ELR (cell line): ENCODE measurements around the gene APOE.

Experiments
- DNase-seq: peaks from one replicate; pipeline ENCODE4 v3.0.0-alpha.2; 2015; ENCODE audit warnings: low read depth

APOE gene

DNA sequence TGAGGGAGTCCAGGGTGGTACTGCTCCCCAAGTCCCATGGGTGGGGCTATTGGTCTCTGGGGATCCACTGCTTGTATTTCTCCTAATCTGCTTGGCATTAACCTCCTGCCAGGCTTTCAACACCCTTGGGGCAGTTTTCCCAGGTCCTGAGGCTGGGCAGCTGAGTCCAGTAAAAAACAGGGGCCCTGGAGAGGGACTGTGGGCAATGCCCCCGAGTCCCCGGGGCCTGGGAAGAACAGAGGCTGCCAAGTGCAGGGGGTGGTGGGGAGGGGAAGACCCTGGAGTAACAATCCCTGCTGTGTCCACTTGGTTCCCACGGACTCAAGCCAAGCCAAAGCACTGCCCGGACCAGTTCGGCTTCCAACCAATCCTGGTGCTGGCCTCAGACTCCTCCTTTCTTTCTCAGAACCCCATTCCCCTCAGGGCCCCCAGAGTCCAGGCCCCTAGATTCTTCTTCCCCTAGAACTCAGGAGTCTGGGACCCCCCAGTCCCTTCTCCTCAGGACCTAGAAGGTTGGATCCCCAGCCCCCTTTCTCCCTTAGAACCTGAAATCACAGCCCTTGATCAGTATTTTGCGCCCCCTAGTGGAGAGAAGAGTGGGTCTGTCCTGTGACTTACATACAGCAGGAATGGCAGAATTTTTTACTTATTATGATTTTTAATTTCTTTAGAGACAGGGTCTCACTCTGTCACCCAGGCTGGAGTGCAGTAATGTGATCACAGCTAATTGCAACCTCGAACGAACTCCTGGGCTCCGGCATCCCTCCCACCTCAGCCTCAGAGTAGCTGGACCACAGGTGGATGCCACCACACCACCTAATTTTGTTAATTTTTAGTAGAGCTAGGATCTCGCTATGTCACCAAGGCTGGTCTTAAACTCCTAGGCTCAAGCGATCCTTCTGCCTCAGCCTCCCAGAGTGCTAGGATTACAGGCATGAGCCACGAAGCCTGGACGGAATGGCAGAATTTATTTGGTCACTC lies 45.9 kb downstream of the APOE start:
- DNase-seq: peak; percentile 86

GRCh38 chr19:44954278-44954648 lies 48.7 kb downstream of the APOE start:
- no peak for DNase-seq

DNA sequence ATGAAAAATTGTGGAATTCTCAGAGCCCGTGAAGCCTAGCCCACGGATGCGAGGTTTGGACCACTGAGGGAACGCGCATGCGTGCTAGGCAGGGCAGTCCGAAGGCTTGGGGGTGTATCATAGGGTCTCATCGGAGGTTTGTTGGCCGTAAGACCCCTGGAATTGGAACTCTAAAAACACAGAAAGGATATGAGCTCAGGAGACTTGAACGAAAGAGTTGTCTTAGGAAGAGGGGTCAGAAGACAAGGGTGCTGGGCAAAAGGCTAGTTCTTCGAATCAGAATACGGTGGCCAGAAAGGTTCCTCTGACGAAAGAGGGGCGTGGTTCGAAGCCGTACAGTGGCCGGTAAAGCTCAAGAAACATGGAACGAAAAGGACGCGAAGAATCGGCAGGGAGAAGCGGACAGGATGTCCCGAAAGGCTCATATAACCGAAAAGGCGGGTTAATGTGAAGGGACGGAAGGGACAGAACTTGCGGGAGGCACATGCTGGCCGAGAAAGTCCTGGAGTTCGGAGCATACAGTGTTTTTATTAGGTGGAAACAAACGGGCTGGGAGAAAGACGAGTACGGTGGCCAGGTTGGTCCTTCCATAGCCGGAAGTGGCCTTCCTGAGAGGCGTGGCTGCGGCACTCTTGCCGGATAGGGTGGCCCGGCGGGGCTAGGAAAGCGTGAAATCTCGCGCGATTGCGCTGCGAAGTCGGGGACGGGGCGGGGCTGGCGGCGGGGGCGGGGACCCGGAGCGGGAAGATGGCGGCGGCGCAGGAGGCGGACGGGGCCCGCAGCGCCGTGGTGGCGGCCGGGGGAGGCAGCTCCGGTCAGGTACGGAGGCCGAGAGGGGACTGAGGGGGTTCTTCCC lies 49.3 kb downstream of the APOE start, which contains the start of gene CLPTM1:
Gene CLPTM1, plus strand, starts transcription at position 732 of the 856 bp plus-strand sequence. Its CDS starts 16 bp downstream, at position 748.
- DNase-seq: peak; percentile 97

GRCh38 chr19:44955505-44956439 lies 50.2 kb downstream of the APOE start:
- peak; percentile 31 for DNase-seq

DNA sequence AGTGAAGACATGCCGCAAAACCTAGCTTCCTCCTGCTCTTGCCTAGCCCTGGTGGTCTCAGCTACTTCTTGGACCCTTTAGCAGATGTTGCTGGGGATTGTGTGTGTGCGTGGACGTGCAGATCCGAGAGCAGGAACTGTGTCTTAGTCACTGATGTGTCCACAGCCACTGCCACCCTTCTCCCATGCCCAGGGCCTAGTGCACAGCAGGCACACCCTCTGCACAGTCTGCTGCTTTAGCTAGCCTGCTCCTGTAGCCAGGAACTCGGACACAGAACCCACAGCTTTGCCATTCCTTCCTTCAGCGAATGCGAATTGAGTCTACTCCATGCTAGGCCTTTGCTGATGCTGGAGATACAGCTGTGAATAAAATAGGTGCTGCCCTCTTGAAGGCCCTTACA lies 51.9 kb downstream of the APOE start:
- no peak for DNase-seq

GRCh38 chr19:44958090-44958489 lies 52.5 kb downstream of the APOE start:
- no peak for DNase-seq
